Trophoblast cell (in vitro differentiated cells and primary cell): ENCODE measurements around the gene SLC4A2.

ENCODE experiments used
- DNase-seq, 2 donors: peaks; one replicate each; pipeline ENCODE4 v3.0.0-alpha.2; 2016
- H2AFZ ChIP-seq: 2 replicates; pipeline ENCODE4 v1.6.1; 2013; ENCODE audit warnings: low read length, moderate library complexity, mild to moderate bottlenecking; ENCODE audit not compliant: insufficient read depth, poor library complexity
- H2AK5ac ChIP-seq: 2 replicates; pipeline ENCODE4 v1.6.1; 2013; ENCODE audit warnings: mild to moderate bottlenecking, low read length
- H2BK120ac ChIP-seq: 2 replicates; pipeline ENCODE4 v1.6.1; 2013; ENCODE audit warnings: low read length, mild to moderate bottlenecking, moderate library complexity; ENCODE audit not compliant: insufficient read depth, poor library complexity
- H2BK12ac ChIP-seq: 2 replicates; pipeline ENCODE4 v1.6.1; 2013; ENCODE audit warnings: mild to moderate bottlenecking, low read length, moderate library complexity
- H2BK5ac ChIP-seq: 2 replicates; pipeline ENCODE4 v1.6.1; 2013; ENCODE audit warnings: low read length, low read depth, moderate library complexity, mild to moderate bottlenecking; ENCODE audit not compliant: poor library complexity
- H3K14ac ChIP-seq: 2 replicates; pipeline ENCODE4 v1.6.1; 2013; ENCODE audit warnings: mild to moderate bottlenecking, low read length
- H3K18ac ChIP-seq: 2 replicates; pipeline ENCODE4 v1.6.1; 2013; ENCODE audit warnings: mild to moderate bottlenecking, low read length
- H3K23ac ChIP-seq: 2 replicates; pipeline ENCODE4 v1.6.1; 2013; ENCODE audit warnings: low read length
- H3K27ac ChIP-seq: 2 replicates; pipeline ENCODE4 v1.5.1; 2013; ENCODE audit warnings: low read depth, mild to moderate bottlenecking, inconsistent platforms, low read length, moderate library complexity
- H3K27me3 ChIP-seq: 2 replicates; pipeline ENCODE4 v1.6.1; 2013; ENCODE audit warnings: inconsistent platforms, mild to moderate bottlenecking, low read length, moderate library complexity; ENCODE audit not compliant: insufficient read depth
- H3K36me3 ChIP-seq, 2 experiments: 1 replicate in 1 of 2; 2 replicates in 1 of 2; pipeline ENCODE4 v1.6.1; 2013; ENCODE audit warnings: low read length in 2 of 2, mild to moderate bottlenecking in 2 of 2, moderate library complexity in 1 of 2; ENCODE audit not compliant: insufficient read depth in 2 of 2, control insufficient read depth in 1 of 2
- H3K4ac ChIP-seq: 2 replicates; pipeline ENCODE4 v1.6.1; 2013; ENCODE audit warnings: low read depth, mild to moderate bottlenecking, low read length, moderate library complexity
- H3K4me1 ChIP-seq, 2 experiments: 1 replicate in 1 of 2; 2 replicates in 1 of 2; pipeline ENCODE4 v1.6.1; 2013; ENCODE audit warnings: low read length in 2 of 2, mild to moderate bottlenecking in 2 of 2, moderate library complexity in 1 of 2; ENCODE audit not compliant: insufficient read depth in 2 of 2, control insufficient read depth in 1 of 2
- H3K4me2 ChIP-seq: 2 replicates; pipeline ENCODE4 v1.6.1; 2013; ENCODE audit warnings: inconsistent platforms, mild to moderate bottlenecking, low read length, moderate library complexity
- H3K4me3 ChIP-seq: 2 replicates; pipeline ENCODE4 v1.5.1; 2013; ENCODE audit warnings: mild to moderate bottlenecking, low read depth, low read length, inconsistent platforms
- H3K79me1 ChIP-seq: one replicate; pipeline ENCODE4 v1.6.1; 2013; ENCODE audit warnings: low read length
- H3K79me2 ChIP-seq: 2 replicates; pipeline ENCODE4 v1.6.1; 2013; ENCODE audit warnings: low read length, mild to moderate bottlenecking; ENCODE audit not compliant: control insufficient read depth, insufficient read depth, poor library complexity
- H3K9ac ChIP-seq: 2 replicates; pipeline ENCODE4 v1.6.1; 2013; ENCODE audit warnings: mild to moderate bottlenecking, low read length
- H3K9me3 ChIP-seq: 2 replicates; pipeline ENCODE4 v1.6.1; 2013; ENCODE audit warnings: low read depth, mild to moderate bottlenecking, control low read depth, inconsistent platforms, low read length; ENCODE audit not compliant: insufficient read depth
- H4K12ac ChIP-seq: 2 replicates; pipeline ENCODE4 v1.6.1; 2013; ENCODE audit warnings: low read depth, mild to moderate bottlenecking, low read length, moderate library complexity
- H4K8ac ChIP-seq: 2 replicates; pipeline ENCODE4 v1.6.1; 2013; ENCODE audit warnings: low read depth, mild to moderate bottlenecking, low read length, moderate library complexity
- H4K91ac ChIP-seq: one replicate; pipeline ENCODE4 v1.6.1; 2013; ENCODE audit warnings: low read depth, mild to moderate bottlenecking, low read length, moderate library complexity
- WGBS: extraction: QIAGEN DNeasy Blood & Tissue Kit; methylation state at CpG from one replicate; pipeline ENCODE4 v1.1.7; 2013; ENCODE audit warnings: missing lambda C conversion rate; ENCODE audit not compliant: insufficient read length, insufficient coverage; ENCODE audit errors: extremely low coverage; 5-methylcytosine and 5-hydroxymethylcytosine counted together

The SLC4A2 gene

GRCh38 chr7:151028131-151028947 is 31.1 kb upstream of the SLC4A2 start, which contains the start of gene ABCB8:
Gene ABCB8, plus strand, starts transcription at chr7:151028450. Its CDS starts 66 bp downstream, at chr7:151028516.
- Histone ChIP-seq H3K27me3 (no peaks in the 10 kb centered on the region), H3K14ac (peak within 1 kb of the TSS; percentile 86), H2AFZ (peak within 1 kb of the TSS; percentile 98), H3K9ac (peak within 1 kb of the TSS; percentile 86), H4K12ac (peak within 1 kb of the TSS; percentile 74), H2BK12ac (peak within 1 kb of the TSS; percentile 83), H3K18ac (peak within 1 kb of the TSS; percentile 83), H3K36me3 (peaks cover 0 to 2% of the 10 kb centered on the region in 2 experiments), H3K4ac (peak within 1 kb of the TSS; percentile 60), H3K27ac (peak within 1 kb of the TSS; percentile 91), H2BK120ac (peak within 1 kb of the TSS; percentile 92), H3K79me1 (peaks cover 27% of the 10 kb centered on the region), H3K79me2 (peaks cover 2% of the 10 kb centered on the region), H3K4me1 (peaks cover 17 to 22% of the 10 kb centered on the region in 2 experiments), H4K8ac (peak within 1 kb of the TSS; percentile 85), H3K4me2 (peak within 1 kb of the TSS; percentile 90), H3K9me3 (no peaks in the 10 kb centered on the region), H2AK5ac (peak within 1 kb of the TSS; percentile 47), H2BK5ac (peak within 1 kb of the TSS; percentile 93), H3K4me3 (peak within 1 kb of the TSS; percentile 93), H4K91ac (peak within 1 kb of the TSS; percentile 76), H3K23ac (no peak within 1 kb of the TSS)
- peak; percentile 99 to 100 for DNase-seq
- no CpG with 5 or more reads among the region's 53 CpGs for WGBS

- Histone ChIP-seq H3K4me2 (peak overlapping the region; percentile 80), H3K4me3 (peak overlapping the region; percentile 93), H3K23ac (no peak overlapping the region), H2AK5ac (peak overlapping the region; percentile 47), H2BK5ac (peak overlapping the region; percentile 77), H3K27me3 (no peaks in the 10 kb centered on the region), H3K4ac (peak overlapping the region; percentile 60), H3K4me1 (peaks cover 17 to 22% of the 10 kb centered on the region in 2 experiments), H3K14ac (peak overlapping the region; percentile 57), H3K27ac (peak overlapping the region; percentile 89), H3K36me3 (peaks cover 3 to 7% of the 10 kb centered on the region in 2 experiments), H2BK120ac (peak overlapping the region; percentile 46), H3K18ac (peak overlapping the region; percentile 29), H3K79me2 (peaks cover 2% of the 10 kb centered on the region), H3K9me3 (no peaks in the 10 kb centered on the region), H4K12ac (peak overlapping the region; percentile 69), H4K8ac (peak overlapping the region; percentile 79), H3K9ac (no peak overlapping the region), H2AFZ (peak overlapping the region; percentile 45), H3K79me1 (peaks cover 25% of the 10 kb centered on the region), H4K91ac (peak overlapping the region; percentile 76), H2BK12ac (peak overlapping the region; percentile 28)
- no peak for DNase-seq
- WGBS = no CpG with 5 or more reads among the region's 17 CpGs
These were observed 30.4 kb upstream of the SLC4A2 start for GRCh38 chr7:151028948-151029501.

GRCh38 chr7:151031011-151031410 is 28.4 kb upstream of the SLC4A2 start:
- Histone ChIP-seq H3K23ac (no peak overlapping the region), H3K4me2 (no peak overlapping the region), H3K4ac (no peak overlapping the region), H2AFZ (no peak overlapping the region), H3K14ac (no peak overlapping the region), H3K9me3 (no peaks in the 10 kb centered on the region), H3K79me1 (peaks cover 23% of the 10 kb centered on the region), H3K36me3 (peaks cover 22 to 27% of the 10 kb centered on the region in 2 experiments), H4K12ac (no peak overlapping the region), H2AK5ac (no peak overlapping the region), H3K4me3 (no peak overlapping the region), H3K4me1 (peaks cover 14 to 16% of the 10 kb centered on the region in 2 experiments), H3K9ac (no peak overlapping the region), H4K8ac (no peak overlapping the region), H2BK120ac (no peak overlapping the region), H2BK5ac (no peak overlapping the region), H3K27ac (no peak overlapping the region), H3K27me3 (no peaks in the 10 kb centered on the region), H2BK12ac (no peak overlapping the region), H3K18ac (no peak overlapping the region), H3K79me2 (peaks cover 2% of the 10 kb centered on the region), H4K91ac (no peak overlapping the region)
- no peak for DNase-seq
- no CpG with 5 or more reads among the region's 4 CpGs for WGBS

GRCh38 chr7:151032936-151033863 is 26.2 kb upstream of the SLC4A2 start:
- peaks cover 0 to 3% of the 10 kb centered on the region in 2 experiments for H3K4me1 ChIP-seq

More at GRCh38 chr7:151032936-151033863, 26.2 kb upstream of the SLC4A2 start:
- Histone ChIP-seq H2AK5ac (no peak overlapping the region), H3K79me2 (peaks cover 2% of the 10 kb centered on the region), H4K91ac (no peak overlapping the region), H4K8ac (no peak overlapping the region), H3K14ac (no peak overlapping the region), H2AFZ (no peak overlapping the region), H3K4ac (no peak overlapping the region), H2BK12ac (no peak overlapping the region), H2BK5ac (no peak overlapping the region), H3K79me1 (peaks cover 7% of the 10 kb centered on the region), H4K12ac (no peak overlapping the region), H3K27ac (no peak overlapping the region), H3K36me3 (peaks cover 38 to 45% of the 10 kb centered on the region in 2 experiments), H3K4me3 (no peak overlapping the region), H3K27me3 (no peaks in the 10 kb centered on the region), H3K9ac (no peak overlapping the region), H3K18ac (no peak overlapping the region), H3K4me2 (no peak overlapping the region), H3K23ac (no peak overlapping the region), H2BK120ac (no peak overlapping the region), H3K9me3 (peaks cover 1% of the 10 kb centered on the region)
- no peak for DNase-seq
- WGBS = no CpG with 5 or more reads among the region's 17 CpGs
